NCI-H2029 (cell line): Measurements from ENCODE around the gene LRRC75A.
A peak's percentile ranks its signal among the peaks of the same experiment; 100 is the strongest.
"Not testable (repeated sequence)": the region's sequence is repeated elsewhere in the genome, so short reads cannot be mapped to it uniquely, and the experiment has no call there.

Experiments
- DNase-seq: peaks from one replicate; lab custom pipeline; 2025; lab: John Stamatoyannopoulos, UW

LRRC75A gene

DNA sequence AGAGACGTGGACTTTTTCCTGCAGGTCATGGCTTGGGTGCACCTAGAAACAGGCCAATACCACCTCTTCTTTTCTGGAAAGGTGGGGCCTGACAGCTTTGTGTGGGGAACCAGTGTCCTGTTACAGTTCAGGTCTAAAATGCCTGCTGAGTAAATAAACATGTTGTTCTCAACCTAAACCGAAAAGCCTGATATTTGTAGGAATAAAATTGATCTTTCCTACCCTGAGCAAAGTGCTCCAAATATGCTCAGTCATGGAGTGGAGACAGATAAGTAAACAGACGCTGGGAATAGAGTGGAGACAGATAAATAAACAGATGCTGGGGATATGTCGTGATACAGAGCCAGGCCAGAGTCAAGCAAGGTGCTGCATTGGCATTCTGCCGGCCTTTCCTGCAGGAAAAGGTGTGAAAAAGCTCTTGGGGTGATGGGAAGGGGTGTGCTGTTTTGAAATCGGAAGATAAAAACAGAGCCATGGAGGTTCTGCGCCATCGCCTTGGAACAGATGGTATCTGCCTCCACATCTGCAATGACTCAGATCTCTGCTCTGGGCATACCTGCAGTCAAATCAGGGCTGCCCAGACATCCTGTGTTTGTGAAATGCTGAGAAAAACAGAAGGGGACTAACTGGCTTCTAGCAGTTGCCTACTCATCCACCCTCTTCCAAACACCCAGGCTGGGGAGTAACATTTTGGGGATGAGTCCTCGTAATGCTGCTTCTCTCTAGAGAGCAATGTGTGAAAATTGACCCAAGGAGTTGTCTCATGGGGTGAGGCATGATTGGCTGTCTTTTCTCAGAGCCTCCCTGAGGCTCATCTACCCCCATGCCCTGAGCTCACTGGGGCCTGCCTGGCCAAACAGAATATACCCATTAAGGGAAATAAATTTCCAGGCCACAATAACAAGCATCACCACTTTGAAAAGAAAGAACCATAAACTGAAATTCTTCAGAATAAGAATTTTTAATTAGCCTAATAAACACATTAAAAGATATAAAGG lies 93.4 kb downstream of the LRRC75A start:
- peak; percentile 42 for DNase-seq

DNA sequence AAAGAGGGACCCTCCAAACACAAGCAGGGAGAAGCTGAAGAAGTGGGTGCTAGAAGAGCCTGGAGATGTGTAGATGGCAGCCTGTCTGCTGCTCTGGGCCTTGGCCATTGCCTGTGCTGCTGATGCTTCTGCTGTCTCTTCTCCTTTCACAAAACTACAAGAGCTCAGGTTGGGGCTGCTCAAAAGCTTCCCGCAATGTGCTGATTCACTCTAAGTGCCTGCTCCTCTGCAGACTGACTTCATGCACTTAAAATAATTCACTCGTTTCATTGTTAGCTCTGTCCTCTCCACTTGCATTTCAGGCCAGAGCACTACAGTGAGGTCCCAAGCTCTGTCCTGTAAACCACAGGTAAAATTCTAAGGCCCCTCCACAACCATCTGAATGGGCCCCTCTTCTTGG lies 95.3 kb downstream of the LRRC75A start:
- DNase-seq, result not testable (repeated sequence)

DNA sequence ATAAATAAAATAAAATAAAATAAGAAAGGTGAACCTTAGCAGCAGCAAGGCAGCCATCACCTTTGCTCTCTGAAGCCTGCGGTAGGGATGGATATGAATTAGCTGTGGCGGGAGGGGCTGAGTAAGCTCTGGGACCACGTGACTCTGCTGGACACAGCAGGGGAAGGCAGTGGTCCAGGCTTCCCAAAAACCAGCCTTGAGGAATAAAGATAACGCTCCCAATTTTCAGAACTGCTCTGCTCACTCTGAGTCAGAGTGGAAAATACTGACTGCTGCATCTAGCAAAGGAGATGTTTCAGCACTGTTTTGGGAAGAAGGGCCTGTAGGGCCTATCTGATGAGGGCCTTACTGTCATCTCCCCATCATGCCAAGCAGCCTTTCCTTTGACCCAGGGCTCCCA lies 96.1 kb downstream of the LRRC75A start:
- not testable (repeated sequence) for DNase-seq

DNA sequence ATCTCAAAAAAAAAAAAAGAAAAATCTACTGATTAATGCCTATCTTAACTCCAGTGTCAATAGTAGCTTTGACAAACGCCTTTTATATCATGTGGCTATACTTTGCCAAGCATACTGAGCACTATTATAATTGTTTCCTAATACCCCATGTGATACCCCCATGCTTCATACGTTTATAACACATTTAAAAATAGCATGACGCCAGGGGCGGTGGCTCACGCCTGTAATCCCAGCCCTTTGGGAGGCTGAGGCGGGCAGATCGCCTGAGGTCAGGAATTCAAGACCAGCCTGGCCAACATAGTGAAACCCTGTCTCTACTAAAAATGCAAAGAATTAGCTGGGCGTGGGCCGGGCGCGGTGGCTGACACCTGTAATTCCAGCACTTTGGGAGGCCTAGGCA lies 99.5 kb downstream of the LRRC75A start:
- DNase-seq, result not testable (repeated sequence)
